ENCODE results near the gene TIPARP.

The TIPARP gene

DNA sequence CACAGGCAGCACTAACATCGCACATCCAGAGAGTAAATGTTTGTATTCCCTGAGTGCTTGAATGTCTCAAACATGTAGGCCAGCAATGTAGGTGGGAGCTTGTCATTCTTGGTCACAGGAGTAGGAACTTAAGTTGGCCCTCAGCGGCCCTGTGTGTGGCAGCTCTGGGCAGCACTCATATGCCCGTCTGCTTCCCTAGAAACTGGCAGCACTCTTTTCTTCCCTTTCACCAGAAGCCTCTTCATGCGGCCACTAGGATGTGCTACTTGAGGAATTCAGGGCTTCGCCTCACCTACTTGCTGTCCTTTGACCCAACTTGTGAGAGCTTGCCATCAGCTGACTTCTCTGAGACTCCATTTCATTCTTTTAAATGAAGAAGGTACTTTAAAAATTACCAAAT, 69.5 kb downstream of the TIPARP start:
- DNase-seq = no peak

DNA sequence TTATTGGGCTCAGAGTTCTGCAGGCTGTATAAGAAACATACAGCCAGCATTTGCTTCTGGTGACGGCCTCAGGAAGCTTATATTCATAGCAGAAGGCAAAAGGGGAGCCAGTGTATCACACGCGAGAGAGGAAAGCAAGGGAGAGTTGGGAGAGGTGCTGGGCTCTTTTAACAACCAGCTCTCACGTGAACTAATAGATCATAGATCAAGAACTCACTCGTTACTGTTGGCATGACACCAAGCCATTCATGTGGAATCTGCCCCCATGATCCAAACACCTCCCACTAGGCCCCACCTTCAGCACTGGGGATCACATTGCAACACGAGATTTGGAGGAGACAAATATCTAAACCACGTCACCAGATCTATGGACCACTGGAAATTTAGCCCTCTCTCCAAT, 70.2 kb downstream of the TIPARP start:
- no peak for DNase-seq

DNA sequence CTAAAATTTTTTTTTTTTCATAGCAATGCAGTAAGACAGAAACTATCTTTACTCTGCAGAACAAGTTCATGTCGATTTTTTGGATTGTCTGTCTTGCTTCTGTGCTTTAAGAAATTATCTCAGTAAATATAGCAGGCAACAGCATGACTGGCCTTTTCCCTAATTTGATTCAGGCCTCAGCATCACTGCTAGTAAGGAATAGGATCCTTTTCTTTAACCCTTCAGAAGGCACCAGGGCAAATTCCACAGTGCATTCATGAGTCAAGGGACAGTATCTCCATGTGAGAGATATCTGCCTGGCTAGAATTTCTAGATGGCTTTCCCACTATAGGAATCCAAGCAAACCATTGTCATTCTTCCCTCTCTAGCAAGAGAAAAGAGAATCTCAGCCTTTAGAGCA, 71.4 kb downstream of the TIPARP start:
- no peak for DNase-seq

DNA sequence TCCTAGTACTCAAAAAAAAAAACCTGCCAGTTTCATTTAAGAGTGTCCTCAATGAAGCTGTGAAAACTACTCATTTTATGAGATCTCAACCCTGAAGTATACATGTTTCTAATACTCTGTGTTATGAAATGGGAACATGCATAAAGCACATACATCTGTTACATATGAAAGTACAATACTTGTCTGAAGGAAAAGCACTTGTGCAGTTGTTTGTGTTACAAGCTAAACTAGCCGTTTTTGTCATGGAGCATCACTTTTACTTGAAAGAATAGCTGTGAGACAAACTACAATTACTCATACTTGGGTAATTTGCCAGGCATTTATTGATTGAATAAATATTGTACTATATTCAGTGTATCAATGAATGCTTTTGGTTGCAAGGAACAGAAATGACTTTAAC, 72.7 kb downstream of the TIPARP start:
- no peak for DNase-seq

DNA sequence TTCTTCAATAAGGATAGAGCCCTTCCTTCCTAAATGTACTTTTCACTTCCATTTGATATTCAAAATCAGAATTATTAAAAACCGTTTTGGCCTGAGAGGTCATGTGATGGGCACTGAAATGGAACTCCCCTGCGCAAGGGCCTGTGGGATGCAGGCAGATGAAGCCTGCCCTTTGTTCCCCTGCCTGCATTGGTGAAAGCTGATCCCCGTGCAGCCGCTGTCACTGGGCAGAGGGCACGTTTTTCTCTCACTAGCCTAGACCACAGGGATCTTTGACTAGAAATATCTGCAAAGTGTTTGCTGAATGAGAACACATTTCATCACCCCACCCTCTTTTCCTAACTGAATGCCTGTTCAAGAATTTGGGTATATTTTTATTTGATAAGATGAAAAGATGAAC, 74.9 kb downstream of the TIPARP start:
- no peak for DNase-seq

DNA sequence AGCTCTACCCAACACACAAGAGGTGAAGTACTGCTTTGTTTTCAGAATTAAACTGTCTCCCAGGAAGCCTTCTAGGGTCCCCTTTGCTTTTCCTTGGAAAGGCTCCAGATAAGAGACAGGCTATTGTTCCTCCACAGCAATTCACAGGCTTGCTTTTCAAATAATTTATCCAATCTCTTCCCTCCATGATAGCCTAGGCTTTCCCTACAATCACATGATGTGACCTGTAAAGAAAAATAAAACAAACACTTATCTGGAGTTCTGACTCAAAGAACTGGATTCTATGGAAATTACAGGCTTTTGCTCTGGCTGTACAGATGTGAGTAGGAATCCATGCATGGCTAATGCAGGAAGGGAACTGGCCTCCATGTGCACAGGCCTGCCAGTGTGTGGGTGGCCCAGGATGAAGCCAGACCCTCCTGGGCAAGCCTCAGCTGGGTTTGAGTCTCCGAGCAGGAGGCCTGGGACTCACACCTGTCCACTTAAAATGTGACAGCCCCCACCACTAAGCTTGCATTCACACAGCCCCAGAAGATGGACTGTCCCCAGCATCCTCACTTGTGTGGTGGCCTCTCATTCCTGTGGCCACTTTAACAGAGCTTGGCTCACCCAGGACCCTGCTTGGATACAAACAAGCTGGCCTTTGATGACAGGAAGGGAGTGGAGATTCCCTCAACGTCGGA, 75.9 kb downstream of the TIPARP start:
- no peak for DNase-seq

DNA sequence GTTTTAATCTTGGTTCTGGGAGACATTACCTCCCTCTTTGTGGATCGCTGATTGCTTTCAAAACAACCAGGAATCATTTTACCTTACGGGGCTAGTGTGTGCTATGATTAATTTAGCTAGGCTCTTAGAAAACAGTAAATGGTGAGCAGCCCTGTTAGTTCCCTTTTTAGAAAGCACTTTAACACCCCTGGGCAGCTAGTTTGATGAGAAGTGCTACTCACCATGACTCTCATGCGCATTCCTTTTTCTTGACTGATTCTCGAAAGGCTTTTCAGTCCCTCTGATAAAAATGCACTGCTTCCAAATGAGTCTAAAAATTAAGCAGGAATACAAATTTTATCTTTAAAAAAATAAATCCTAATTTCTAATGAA, 76.5 kb downstream of the TIPARP start:
- no peak for DNase-seq

DNA sequence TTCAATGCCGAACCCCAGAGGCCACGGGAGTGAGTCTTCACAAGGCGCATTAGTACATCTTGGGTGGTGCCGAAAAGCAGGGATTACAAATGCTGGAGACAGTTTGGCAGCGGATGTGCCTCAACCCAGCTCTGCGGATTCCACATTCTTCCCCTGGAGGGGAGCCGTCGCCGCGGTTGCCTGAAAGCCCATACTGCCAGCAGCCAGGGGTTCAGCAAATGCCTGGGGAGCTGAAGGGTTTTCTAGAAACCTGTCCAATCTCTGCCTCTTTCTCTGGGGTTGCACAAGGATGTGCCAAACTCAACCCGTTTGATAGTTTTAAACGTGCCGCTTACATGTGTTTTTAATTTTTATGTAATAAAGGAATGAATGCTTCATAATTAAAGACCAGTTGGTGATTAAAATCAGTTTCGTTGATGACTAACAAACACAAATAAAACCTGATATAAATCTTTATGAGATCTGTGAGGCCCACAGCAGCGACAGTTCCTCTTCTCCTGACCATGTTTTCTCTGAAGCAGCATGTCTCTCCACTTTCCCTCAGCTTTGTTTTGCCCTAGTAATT, 77.2 kb downstream of the TIPARP start:
- DNase-seq = no peak
